Sigmoid colon (tissue), 4 donors: Measurements from ENCODE around the gene RETN.

Source experiments
- CTCF ChIP-seq, 4 experiments: fragments of 450-650 bp in 3 of 4; fragments of 200-600 bp in 1 of 4; IDR thresholded peaks; one replicate each; pipeline ENCODE4 v1.5.1; 2016 to 2019; ENCODE audit warnings: antibody characterized with exemption in 4 of 4, mild to moderate bottlenecking in 3 of 4, moderate library complexity in 2 of 4
- EP300 ChIP-seq, 4 donors: sonication (generic); formaldehyde crosslinking; IDR thresholded peaks; one replicate each; pipeline ENCODE4 v1.6.1; 2017; ENCODE audit warnings: antibody characterized with exemption in 4 of 4

DNA sequence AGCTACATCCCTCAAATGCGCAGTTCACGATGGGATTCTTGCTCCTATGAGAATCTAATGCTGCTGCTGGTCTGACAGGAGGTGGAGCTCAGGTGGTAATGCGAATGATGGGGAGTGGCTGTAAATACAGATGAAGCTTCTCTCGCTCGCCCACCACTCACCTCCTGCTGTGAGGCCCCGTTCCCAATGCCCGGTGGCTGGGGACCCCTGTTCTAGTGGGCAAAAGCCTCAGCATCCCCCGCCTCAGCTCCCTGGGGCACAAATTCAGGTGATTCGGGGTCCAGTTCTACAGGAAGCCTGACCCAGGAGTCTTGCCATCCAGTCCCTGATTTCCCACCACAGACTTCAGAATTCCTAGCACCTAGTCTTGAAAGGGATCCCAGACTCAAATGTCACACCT lies 3.7 kb downstream of the RETN start:
- TF ChIP-seq EP300 (IDR thresholded peaks at IDR 0.05) (no peak), CTCF (IDR thresholded peaks at IDR 0.05) (no peak)
